ENCODE measurements around the gene KIAA1671. TPM values are rescaled to one million over a fixed set of nuclear protein-coding genes. Genes with fewer than 3 reads are reported as not detected.
A peak's percentile ranks its signal among the peaks of the same experiment; 100 is the strongest.

KIAA1671 gene
- total RNA-seq, 3 donors from 2014 or later: 9.8 to 62.8 (median 36.4) TPM

GRCh38 chr22:25127318-25127717, 174.8 kb downstream of the KIAA1671 start:
- H3K27ac ChIP-seq: peak overlapping the region in 1 of 2 donors; percentile 80
- no peak overlapping the region for H3K4me3 ChIP-seq
- intact Hi-C loops (cut with DNase I; ENCODE audit: low total_unique reads): no loop called here
- no peaks in the 10 kb centered on the region for H3K9me3 ChIP-seq
- H3K36me3 ChIP-seq: no peaks in the 10 kb centered on the region
- no peak for TF ChIP-seq POLR2AphosphoS5 (IDR thresholded peaks at IDR 0.05)
- no peak for TF ChIP-seq POLR2A (IDR thresholded peaks at IDR 0.05)
- no peak for TF ChIP-seq CTCF (IDR thresholded peaks at IDR 0.05)
- no peak for DNase-seq (ENCODE audit: low spot score in 2 of 2)
- H3K27me3 ChIP-seq: no peaks in the 10 kb centered on the region
- H3K4me1 ChIP-seq: peaks cover 7 to 37% of the 10 kb centered on the region in 2 donors

GRCh38 chr22:25130462-25130861, 177.9 kb downstream of the KIAA1671 start:
- TF ChIP-seq CTCF (IDR thresholded peaks at IDR 0.05): no peak
- no peak for TF ChIP-seq POLR2AphosphoS5 (IDR thresholded peaks at IDR 0.05)
- TF ChIP-seq POLR2A (IDR thresholded peaks at IDR 0.05): no peak
- H3K27me3 ChIP-seq: no peaks in the 10 kb centered on the region
- no peak for DNase-seq (ENCODE audit: low spot score in 2 of 2)
- H3K4me3 ChIP-seq: no peak overlapping the region
- intact Hi-C loops (cut with DNase I; ENCODE audit: low total_unique reads): no loop called here
- no peaks in the 10 kb centered on the region for H3K9me3 ChIP-seq
- H3K4me1 ChIP-seq: peaks cover 10 to 61% of the 10 kb centered on the region in 2 donors
- H3K27ac ChIP-seq: peak overlapping the region; percentile 76 to 80
- H3K36me3 ChIP-seq: no peaks in the 10 kb centered on the region

DNA sequence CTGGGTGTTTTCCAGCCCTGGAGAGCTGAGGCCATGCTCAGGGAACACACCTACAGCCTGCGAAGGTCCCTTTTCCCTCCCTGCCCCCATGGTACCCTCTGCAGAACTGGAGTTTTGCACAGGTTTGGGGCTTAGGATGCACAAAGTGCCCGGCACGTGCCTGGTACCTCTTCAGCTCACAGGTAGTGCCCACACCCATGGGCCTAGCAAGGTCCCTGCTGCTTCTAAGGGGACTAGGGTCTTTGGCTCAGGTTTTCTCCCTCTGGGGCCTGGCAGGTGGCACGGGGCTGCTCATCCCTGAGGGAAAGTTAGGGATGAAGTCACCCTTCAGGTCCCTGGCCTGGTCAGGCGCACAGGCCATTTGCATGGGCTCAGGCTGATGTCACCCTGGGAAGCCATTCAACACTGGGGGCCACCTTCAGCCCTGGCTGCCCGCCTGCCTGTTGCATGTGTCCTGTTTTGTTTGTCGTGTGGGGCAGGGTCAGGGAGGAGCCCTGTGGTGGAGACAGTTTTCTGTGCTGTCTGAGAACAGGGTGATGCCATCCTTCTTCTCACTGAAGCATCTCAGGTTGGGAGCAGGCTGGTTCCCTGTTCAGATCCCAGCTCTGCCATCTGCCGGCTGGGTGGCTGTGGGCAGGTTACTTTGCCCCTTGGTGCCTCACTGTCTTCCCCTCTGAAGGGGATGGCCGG, 178.8 kb downstream of the KIAA1671 start:
- H3K27me3 ChIP-seq: no peaks in the 10 kb centered on the region
- intact Hi-C loops (cut with DNase I; ENCODE audit: low total_unique reads): no loop called here
- peak overlapping the region; percentile 76 to 80 for H3K27ac ChIP-seq
- H3K4me1 ChIP-seq: peaks cover 10 to 56% of the 10 kb centered on the region in 2 donors
- H3K36me3 ChIP-seq: no peaks in the 10 kb centered on the region
- TF ChIP-seq POLR2A (IDR thresholded peaks at IDR 0.05) (no peak), CTCF (IDR thresholded peaks at IDR 0.05) (no peak), POLR2AphosphoS5 (IDR thresholded peaks at IDR 0.05) (no peak)
- DNase-seq (ENCODE audit: low spot score in 2 of 2): peak in 1 of 2 donors; percentile 73
- no peaks in the 10 kb centered on the region for H3K9me3 ChIP-seq
- H3K4me3 ChIP-seq: no peak overlapping the region

DNA sequence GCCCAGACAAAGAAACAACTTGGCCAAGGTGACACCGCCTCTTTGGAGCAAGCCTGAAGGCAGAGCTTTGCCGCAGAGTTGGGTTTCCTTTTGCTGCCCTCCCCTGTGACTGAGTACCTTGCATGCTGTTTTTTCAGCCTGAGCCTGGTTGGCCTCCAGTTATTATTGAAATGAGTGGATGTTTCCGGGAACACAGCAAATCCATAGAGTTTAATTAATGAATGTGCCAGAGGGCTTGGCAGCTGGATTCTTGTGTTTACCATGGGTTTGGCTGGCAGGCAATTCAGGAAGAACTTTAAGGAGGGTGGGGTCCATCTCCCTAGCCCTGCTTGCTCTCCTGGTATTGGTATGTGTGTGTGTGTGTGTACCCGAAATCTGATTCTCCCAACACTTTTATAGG, 181.5 kb downstream of the KIAA1671 start:
- Histone ChIP-seq H3K4me1 (peaks cover 10 to 44% of the 10 kb centered on the region in 2 donors), H3K27ac (peak overlapping the region; percentile 76 to 80), H3K36me3 (no peaks in the 10 kb centered on the region), H3K27me3 (no peaks in the 10 kb centered on the region), H3K4me3 (no peak overlapping the region), H3K9me3 (no peaks in the 10 kb centered on the region)
- no peak for TF ChIP-seq CTCF (IDR thresholded peaks at IDR 0.05)
- TF ChIP-seq POLR2AphosphoS5 (IDR thresholded peaks at IDR 0.05): peak; percentile 16 to 83 (median 82)
- intact Hi-C loops (cut with DNase I; ENCODE audit: low total_unique reads): no loop called here
- peak; percentile 78 to 89 for DNase-seq (ENCODE audit: low spot score in 2 of 2)

GRCh38 chr22:25134451-25134850, 181.9 kb downstream of the KIAA1671 start:
- intact Hi-C loops (cut with DNase I; ENCODE audit: low total_unique reads): no loop called here

More at GRCh38 chr22:25134451-25134850, 181.9 kb downstream of the KIAA1671 start:
- peak overlapping the region; percentile 76 to 80 for H3K27ac ChIP-seq
- H3K4me1 ChIP-seq: peaks cover 10 to 48% of the 10 kb centered on the region in 2 donors
- no peaks in the 10 kb centered on the region for H3K36me3 ChIP-seq
- no peak for DNase-seq (ENCODE audit: low spot score in 2 of 2)
- TF ChIP-seq POLR2AphosphoS5 (IDR thresholded peaks at IDR 0.05) (no peak), CTCF (IDR thresholded peaks at IDR 0.05) (no peak), POLR2A (IDR thresholded peaks at IDR 0.05) (no peak)
- H3K4me3 ChIP-seq: no peak overlapping the region
- no peaks in the 10 kb centered on the region for H3K9me3 ChIP-seq
- no peaks in the 10 kb centered on the region for H3K27me3 ChIP-seq

All from breast epithelium (tissue), 4 donors.